MCF 10A (cell line): Measurements from ENCODE around the gene SERTAD3. TPM values are rescaled to one million over a fixed set of nuclear protein-coding genes. Genes with fewer than 3 reads are reported as not detected.

Experiments used
- BruUV-seq: library from RNA; stranded (reverse); fragments of 400-500 nt; replicated peaks from 2 replicates; lab custom pipeline; 2021; lab: Mats Ljungman, UMichigan
- CTCF ChIA-PET: fragments of 300-600 bp; sonication (Branson Sonifier 250); formaldehyde crosslinking; extraction: SDS; loops from one replicate; lab custom pipeline; 2021; ENCODE audit warnings: antibody characterized with exemption, inconsistent platforms; lab: Yijun Ruan, JAX
- POLR2A ChIA-PET: fragments of 300-600, 350-650 bp; sonication (Branson Sonifier 250); formaldehyde crosslinking; extraction: SDS; loops from one replicate; lab custom pipeline; 2020; ENCODE audit warnings: antibody characterized with exemption, inconsistent platforms; lab: Yijun Ruan, JAX
- DNase-seq: peaks from one replicate; pipeline ENCODE4 v3.0.0-alpha.2; 2018; ENCODE audit not compliant: unreplicated experiment
- H3K27ac Mint-ChIP-seq: one replicate; pipeline ENCODE4 v1.8.0; 2022; ENCODE audit warnings: mild to moderate bottlenecking, low read depth, mixed read lengths; ENCODE audit not compliant: unreplicated experiment
- H3K27me3 Mint-ChIP-seq: one replicate; pipeline ENCODE4 v1.8.0; 2022; ENCODE audit warnings: mixed read lengths; ENCODE audit not compliant: insufficient read depth, unreplicated experiment
- H3K36me3 Mint-ChIP-seq: one replicate; pipeline ENCODE4 v1.8.0; 2022; ENCODE audit warnings: mild to moderate bottlenecking, moderate library complexity, mixed read lengths; ENCODE audit not compliant: insufficient read depth, unreplicated experiment
- H3K4me1 Mint-ChIP-seq: one replicate; pipeline ENCODE4 v1.8.0; 2022; ENCODE audit warnings: mixed read lengths; ENCODE audit not compliant: insufficient read depth, unreplicated experiment
- H3K4me3 Mint-ChIP-seq: one replicate; pipeline ENCODE4 v1.8.0; 2022; ENCODE audit warnings: mild to moderate bottlenecking, moderate library complexity, mixed read lengths; ENCODE audit not compliant: unreplicated experiment
- H3K9me3 Mint-ChIP-seq: one replicate; pipeline ENCODE4 v1.8.0; 2022; ENCODE audit warnings: mixed read lengths; ENCODE audit not compliant: unreplicated experiment
- CTCF ChIP-seq: fragments of 200-600 bp; IDR thresholded peaks from one replicate; pipeline ENCODE4 v1.8.0; 2022; ENCODE audit warnings: antibody characterized with exemption, mild to moderate bottlenecking; ENCODE audit not compliant: unreplicated experiment
- intact Hi-C: fragments of 100-400 bp; cut with micrococcal nuclease; formaldehyde crosslinking; loops from 2 replicates; pipeline ENCODE4 v1.14.1; 2022
- total RNA-seq: library from RNA; stranded (reverse); gene quantifications from 2 replicates; pipeline ENCODE4 v1.2.3, GENCODE V29; 2022

Gene SERTAD3
- total RNA-seq, 1 experiment from 2014 or later = 23.3 TPM

GRCh38 chr19:40425450-40426287, 18.5 kb downstream of the SERTAD3 start, which contains the start of gene SERTAD1:
SERTAD1 (minus strand) TSS chr19:40425992; CDS start chr19:40423546, 2,446 bp downstream.
- BruUV-seq = TSS peak; percentile 61
- Mint-ChIP-seq H3K4me3 (peak within 1 kb of the TSS; percentile 95), H3K4me1 (no peaks in the 10 kb centered on the region), H3K27ac (peak within 1 kb of the TSS; percentile 97), H3K36me3 (peaks cover 22% of the 10 kb centered on the region), H3K9me3 (no peaks in the 10 kb centered on the region), H3K27me3 (no peaks in the 10 kb centered on the region)
- DNase-seq = peak; percentile 99
- ChIA-PET POLR2A (interaction anchor here (0.6 to 5.5 kb wide), 29 partner anchors 8 to 938 kb away, joined by 3 to 125 read pairs (median 6); partner anchors contain the start of genes B9D2, BLVRB, C19orf47 and EGLN2), CTCF (interaction anchor here (0.5 to 1.4 kb wide), 11 partner anchors 9 to 376 kb away, joined by 3 to 10 read pairs (median 4); no protein-coding TSS in a partner anchor)
- TF ChIP-seq CTCF = peak; percentile 86
- intact Hi-C loops = no loop called here

- Mint-ChIP-seq H3K27ac (peak overlapping the region; percentile 97), H3K9me3 (no peaks in the 10 kb centered on the region), H3K4me1 (no peaks in the 10 kb centered on the region), H3K4me3 (peak overlapping the region; percentile 95), H3K27me3 (no peaks in the 10 kb centered on the region), H3K36me3 (peaks cover 22% of the 10 kb centered on the region)
- TF ChIP-seq CTCF = no peak
- CTCF ChIA-PET = interaction anchor here (0.6 to 1.1 kb wide), 5 partner anchors 11 to 140 kb away, joined by 3 to 6 read pairs (median 4); no protein-coding TSS in a partner anchor
- intact Hi-C loops = no loop called here
- peak; percentile 16 for DNase-seq
- POLR2A ChIA-PET = interaction anchor here (0.7 to 5.5 kb wide), 13 partner anchors 9 to 984 kb away, joined by 3 to 125 read pairs (median 5); partner anchors contain the start of genes BLVRB, C19orf47, COQ8B and ITPKC
- no TSS peak for BruUV-seq
Measured at GRCh38 chr19:40424637-40425449, 19.3 kb downstream of the SERTAD3 start.

- peak overlapping the region; percentile 95 for H3K4me3 Mint-ChIP-seq
- H3K27me3 Mint-ChIP-seq = no peaks in the 10 kb centered on the region
- DNase-seq = no peak
- peak overlapping the region; percentile 97 for H3K27ac Mint-ChIP-seq
- BruUV-seq = no TSS peak
- intact Hi-C loops = no loop called here
- H3K9me3 Mint-ChIP-seq = no peaks in the 10 kb centered on the region
- no peaks in the 10 kb centered on the region for H3K4me1 Mint-ChIP-seq
- TF ChIP-seq CTCF = no peak
- POLR2A ChIA-PET = interaction anchor here (1.0 to 5.5 kb wide), 14 partner anchors 10 to 985 kb away, joined by 3 to 125 read pairs (median 5); partner anchors contain the start of genes BLVRB, C19orf47, COQ8B and ITPKC
- CTCF ChIA-PET = interaction anchor here (0.8 to 1.3 kb wide), 4 partner anchors 19 to 186 kb away, joined by 3 to 4 read pairs (median 4); no protein-coding TSS in a partner anchor
- H3K36me3 Mint-ChIP-seq = peaks cover 22% of the 10 kb centered on the region
Measured at GRCh38 chr19:40423938-40424337, 20.2 kb downstream of the SERTAD3 start.
